ENCODE results near the gene GPR82.
"Not testable (repeated sequence)": the region's sequence is repeated elsewhere in the genome, so short reads cannot be mapped to it uniquely, and the experiment has no call there.

Gene GPR82

GRCh38 chrX:41705042-41705441, 18.9 kb upstream of the GPR82 start:
- H3K4me3 Mint-ChIP-seq, result no peak overlapping the region
- no peaks in the 10 kb centered on the region for H3K27me3 Mint-ChIP-seq
- peaks cover 22 to 37% of the 10 kb centered on the region in 2 donors for H3K4me1 Mint-ChIP-seq (ENCODE audit: low read depth in 2 of 2)
- ATAC-seq (replicated peaks), result no peak
- H3K27ac Mint-ChIP-seq, result peak overlapping the region; percentile 44 to 58
- H3K36me3 Mint-ChIP-seq (ENCODE audit: insufficient read depth), result peaks cover 4% of the 10 kb centered on the region
- no peak for DNase-seq
- H3K9me3 Mint-ChIP-seq, result no peaks in the 10 kb centered on the region

GRCh38 chrX:41705680-41706374, 18.2 kb upstream of the GPR82 start:
- no peaks in the 10 kb centered on the region for H3K27me3 Mint-ChIP-seq
- peak overlapping the region; percentile 22 to 57 for H3K4me3 Mint-ChIP-seq
- H3K4me1 Mint-ChIP-seq (ENCODE audit: low read depth in 2 of 2), result peaks cover 24 to 40% of the 10 kb centered on the region in 2 donors
- DNase-seq (no peak), ATAC-seq (replicated peaks) (peak; percentile 22)
- peak overlapping the region; percentile 71 to 78 for H3K27ac Mint-ChIP-seq
- peaks cover under 1% of the 10 kb centered on the region for H3K36me3 Mint-ChIP-seq (ENCODE audit: insufficient read depth)
- no peaks in the 10 kb centered on the region for H3K9me3 Mint-ChIP-seq

- H3K9me3 Mint-ChIP-seq, result no peaks in the 10 kb centered on the region
- H3K27me3 Mint-ChIP-seq, result no peaks in the 10 kb centered on the region
- no peak overlapping the region for H3K27ac Mint-ChIP-seq
- H3K36me3 Mint-ChIP-seq (ENCODE audit: insufficient read depth), result no peaks in the 10 kb centered on the region
- ATAC-seq (replicated peaks) (no peak), DNase-seq (no peak)
- H3K4me3 Mint-ChIP-seq, result no peak overlapping the region
- peaks cover 24 to 40% of the 10 kb centered on the region in 2 donors for H3K4me1 Mint-ChIP-seq (ENCODE audit: low read depth in 2 of 2)
These were observed 16.8 kb upstream of the GPR82 start for GRCh38 chrX:41707218-41707617.

DNA sequence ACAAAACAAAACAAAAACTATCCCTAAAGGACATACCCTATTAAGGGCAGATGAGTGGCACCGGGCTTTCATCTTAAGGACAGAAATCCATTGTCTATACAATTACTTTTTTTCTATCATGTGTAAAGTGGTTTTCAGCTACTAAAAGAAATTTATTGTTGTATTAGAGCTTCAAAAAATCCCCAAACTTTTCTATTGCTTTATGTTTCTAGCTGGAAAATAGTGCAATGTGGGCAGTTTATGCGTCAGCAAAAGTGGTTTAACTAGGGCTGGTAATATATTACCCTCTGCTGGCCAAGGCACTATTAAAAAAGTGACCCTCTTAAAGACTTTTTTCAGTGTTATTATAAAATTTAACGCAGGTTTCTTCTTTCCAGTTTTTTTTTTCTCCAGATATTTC, 15.5 kb upstream of the GPR82 start:
- Mint-ChIP-seq H3K36me3 (ENCODE audit: insufficient read depth) (no peaks in the 10 kb centered on the region), H3K4me3 (no peak overlapping the region), H3K4me1 (ENCODE audit: low read depth in 2 of 2) (peaks cover 24 to 39% of the 10 kb centered on the region in 2 donors), H3K9me3 (no peaks in the 10 kb centered on the region), H3K27ac (no peak overlapping the region), H3K27me3 (no peaks in the 10 kb centered on the region)
- DNase-seq, result no peak
- ATAC-seq (replicated peaks), result no peak

- Mint-ChIP-seq H3K36me3 (ENCODE audit: insufficient read depth) (no peaks in the 10 kb centered on the region), H3K27ac (no peak overlapping the region), H3K4me3 (no peak overlapping the region), H3K27me3 (no peaks in the 10 kb centered on the region), H3K9me3 (no peaks in the 10 kb centered on the region), H3K4me1 (ENCODE audit: low read depth in 2 of 2) (peaks cover 13 to 28% of the 10 kb centered on the region in 2 donors)
- ATAC-seq (replicated peaks) (no peak), DNase-seq (no peak)
These were observed 12.8 kb upstream of the GPR82 start for GRCh38 chrX:41711021-41711667.

GRCh38 chrX:41716222-41716621, 7.8 kb upstream of the GPR82 start:
- no peaks in the 10 kb centered on the region for H3K27me3 Mint-ChIP-seq
- H3K4me1 Mint-ChIP-seq (ENCODE audit: low read depth in 2 of 2), result peaks cover 11 to 24% of the 10 kb centered on the region in 2 donors
- H3K36me3 Mint-ChIP-seq (ENCODE audit: insufficient read depth), result no peaks in the 10 kb centered on the region

GRCh38 chrX:41716767-41717473, 7.1 kb upstream of the GPR82 start:
- H3K27ac Mint-ChIP-seq, result peak overlapping the region in 1 of 2 donors; percentile 78
- no peak overlapping the region for H3K4me3 Mint-ChIP-seq
- no peaks in the 10 kb centered on the region for H3K9me3 Mint-ChIP-seq
- DNase-seq (no peak), ATAC-seq (replicated peaks) (no peak)
- no peaks in the 10 kb centered on the region for H3K27me3 Mint-ChIP-seq
- peaks cover 16 to 28% of the 10 kb centered on the region in 2 donors for H3K4me1 Mint-ChIP-seq (ENCODE audit: low read depth in 2 of 2)
- no peaks in the 10 kb centered on the region for H3K36me3 Mint-ChIP-seq (ENCODE audit: insufficient read depth)

More at GRCh38 chrX:41716222-41716621, 7.8 kb upstream of the GPR82 start:
- Mint-ChIP-seq H3K4me3 (no peak overlapping the region), H3K9me3 (no peaks in the 10 kb centered on the region), H3K27ac (no peak overlapping the region)
- no peak for DNase-seq
- ATAC-seq (replicated peaks), result no peak

DNA sequence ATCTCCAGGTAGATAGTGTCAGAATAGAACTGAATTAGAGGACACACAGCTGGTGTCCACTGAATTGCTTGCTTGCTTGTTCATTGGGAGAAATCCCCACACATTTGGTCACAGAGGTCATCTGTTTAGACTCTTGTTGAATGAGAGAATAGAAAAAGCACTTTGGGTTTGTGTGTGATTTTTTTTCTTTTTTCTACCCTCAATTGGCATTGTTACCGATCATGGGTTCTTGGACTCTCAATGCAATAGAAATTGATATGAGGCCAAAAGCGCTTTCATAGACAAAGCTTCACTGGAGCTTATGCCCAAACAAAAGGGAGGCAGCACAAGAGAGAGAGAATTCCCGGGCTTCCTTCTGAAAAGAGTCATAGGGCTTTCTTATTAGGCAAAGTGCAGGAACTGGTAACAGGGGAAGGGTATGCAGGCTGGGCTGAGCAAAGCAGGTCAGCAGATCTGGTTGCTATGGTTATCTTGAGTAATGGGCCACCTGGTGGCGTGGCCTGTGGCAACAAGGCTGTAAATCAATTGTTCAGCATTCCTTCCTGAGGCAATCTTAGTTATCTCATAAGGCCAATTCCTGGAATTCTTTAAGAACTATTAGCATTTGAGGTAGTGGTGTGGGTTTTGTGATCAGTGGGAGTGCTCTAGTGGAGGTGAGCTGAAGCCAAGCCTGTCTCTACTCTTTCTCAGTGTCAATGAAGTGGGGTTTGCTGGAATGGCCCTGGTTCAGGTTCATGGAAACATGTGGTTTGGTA, 5.3 kb upstream of the GPR82 start:
- no peak for ATAC-seq (replicated peaks)
- Mint-ChIP-seq H3K4me1 (ENCODE audit: low read depth in 2 of 2) (peaks cover 20 to 35% of the 10 kb centered on the region in 2 donors), H3K9me3 (no peaks in the 10 kb centered on the region), H3K36me3 (ENCODE audit: insufficient read depth) (no peaks in the 10 kb centered on the region), H3K27me3 (no peaks in the 10 kb centered on the region), H3K4me3 (peak overlapping the region in 1 of 2 donors; percentile 33), H3K27ac (peak overlapping the region in 1 of 2 donors; percentile 25)
- DNase-seq, result no peak

DNA sequence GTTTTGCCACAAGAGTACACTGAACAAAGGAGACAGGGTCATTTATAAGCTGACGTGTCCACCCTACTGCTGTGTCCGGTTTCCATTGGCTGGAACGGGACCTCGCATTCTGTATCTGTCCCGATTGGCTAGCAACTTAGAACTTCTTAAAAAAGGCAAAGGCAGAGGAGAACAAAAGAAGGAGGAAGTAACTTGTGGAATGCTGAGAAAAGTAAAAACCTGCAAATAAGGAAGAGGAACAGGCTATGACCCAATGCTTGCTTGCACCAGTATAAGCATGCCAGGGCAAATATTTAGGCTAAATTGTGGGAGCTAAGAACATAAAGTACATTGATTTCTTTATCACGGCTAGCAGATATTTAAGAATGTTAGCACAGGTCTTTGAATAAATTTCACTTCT, 4.4 kb upstream of the GPR82 start:
- peak overlapping the region; percentile 23 to 78 for H3K27ac Mint-ChIP-seq

GRCh38 chrX:41720125-41720779, 3.7 kb upstream of the GPR82 start:
- peak; percentile 99 for ATAC-seq (replicated peaks)
- H3K9me3 Mint-ChIP-seq, result no peaks in the 10 kb centered on the region
- peaks cover 19 to 34% of the 10 kb centered on the region in 2 donors for H3K4me1 Mint-ChIP-seq (ENCODE audit: low read depth in 2 of 2)
- peak overlapping the region; percentile 23 to 78 for H3K27ac Mint-ChIP-seq
- peak overlapping the region; percentile 38 to 43 for H3K4me3 Mint-ChIP-seq
- H3K27me3 Mint-ChIP-seq, result no peaks in the 10 kb centered on the region
- DNase-seq, result peak; percentile 38 to 52 (median 48)
- H3K36me3 Mint-ChIP-seq (ENCODE audit: insufficient read depth), result no peaks in the 10 kb centered on the region

More for the DNA sequence above, 4.4 kb upstream of the GPR82 start:
- H3K27me3 Mint-ChIP-seq; ATAC-seq (replicated peaks); DNase-seq; H3K9me3 Mint-ChIP-seq; H3K36me3 Mint-ChIP-seq (ENCODE audit: insufficient read depth): not testable (repeated sequence)
- Mint-ChIP-seq H3K4me3 (peak overlapping the region; percentile 38 to 43), H3K4me1 (ENCODE audit: low read depth in 2 of 2) (peaks cover 19 to 33% of the 10 kb centered on the region in 2 donors)

DNA sequence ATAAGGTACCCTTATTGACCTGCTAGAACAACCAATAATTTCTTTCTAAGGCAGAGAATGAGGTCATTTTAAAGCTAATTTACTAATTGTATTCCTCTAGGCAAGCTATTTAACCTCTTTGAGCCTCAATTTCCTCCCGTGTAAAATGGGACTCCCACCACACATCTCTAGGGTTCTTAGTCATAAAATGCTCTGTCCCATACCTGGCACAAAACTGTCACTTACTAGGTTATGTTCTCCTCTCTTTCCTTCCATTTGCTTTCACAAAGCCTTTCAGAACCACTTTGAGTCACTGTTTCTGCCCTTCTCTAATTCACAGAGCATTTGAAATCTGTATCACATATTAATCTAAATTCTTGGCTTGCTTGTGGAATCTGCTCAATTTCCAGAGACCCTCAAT, 2.4 kb upstream of the GPR82 start:
- peak overlapping the region in 1 of 2 donors; percentile 69 for H3K27ac Mint-ChIP-seq
- H3K4me3 Mint-ChIP-seq, result no peak overlapping the region
- H3K4me1 Mint-ChIP-seq (ENCODE audit: low read depth in 2 of 2), result peaks cover 19 to 37% of the 10 kb centered on the region in 2 donors
- H3K36me3 Mint-ChIP-seq (ENCODE audit: insufficient read depth), result no peaks in the 10 kb centered on the region
- no peaks in the 10 kb centered on the region for H3K27me3 Mint-ChIP-seq
- DNase-seq, result no peak
- H3K9me3 Mint-ChIP-seq, result no peaks in the 10 kb centered on the region
- no peak for ATAC-seq (replicated peaks)

GRCh38 chrX:41722214-41722613, 1.8 kb upstream of the GPR82 start:
- Mint-ChIP-seq H3K4me1 (ENCODE audit: low read depth in 2 of 2) (peaks cover 19 to 31% of the 10 kb centered on the region in 2 donors), H3K9me3 (no peaks in the 10 kb centered on the region), H3K27me3 (no peaks in the 10 kb centered on the region), H3K27ac (peak overlapping the region; percentile 69), H3K4me3 (peak overlapping the region in 1 of 2 donors; percentile 8), H3K36me3 (ENCODE audit: insufficient read depth) (no peaks in the 10 kb centered on the region)
- no peak for DNase-seq
- ATAC-seq (replicated peaks), result no peak
